NCI-H2029 treated with DMSO at 0.1 percent for 48 hours (cell line): ENCODE measurements around the gene TNNI3.
"Not testable (repeated sequence)": the region's sequence is repeated elsewhere in the genome, so short reads cannot be mapped to it uniquely, and the experiment has no call there.

Experiments used
- DNase-seq: peaks from one replicate; lab custom pipeline; 2025; lab: John Stamatoyannopoulos, UW

Gene TNNI3

DNA sequence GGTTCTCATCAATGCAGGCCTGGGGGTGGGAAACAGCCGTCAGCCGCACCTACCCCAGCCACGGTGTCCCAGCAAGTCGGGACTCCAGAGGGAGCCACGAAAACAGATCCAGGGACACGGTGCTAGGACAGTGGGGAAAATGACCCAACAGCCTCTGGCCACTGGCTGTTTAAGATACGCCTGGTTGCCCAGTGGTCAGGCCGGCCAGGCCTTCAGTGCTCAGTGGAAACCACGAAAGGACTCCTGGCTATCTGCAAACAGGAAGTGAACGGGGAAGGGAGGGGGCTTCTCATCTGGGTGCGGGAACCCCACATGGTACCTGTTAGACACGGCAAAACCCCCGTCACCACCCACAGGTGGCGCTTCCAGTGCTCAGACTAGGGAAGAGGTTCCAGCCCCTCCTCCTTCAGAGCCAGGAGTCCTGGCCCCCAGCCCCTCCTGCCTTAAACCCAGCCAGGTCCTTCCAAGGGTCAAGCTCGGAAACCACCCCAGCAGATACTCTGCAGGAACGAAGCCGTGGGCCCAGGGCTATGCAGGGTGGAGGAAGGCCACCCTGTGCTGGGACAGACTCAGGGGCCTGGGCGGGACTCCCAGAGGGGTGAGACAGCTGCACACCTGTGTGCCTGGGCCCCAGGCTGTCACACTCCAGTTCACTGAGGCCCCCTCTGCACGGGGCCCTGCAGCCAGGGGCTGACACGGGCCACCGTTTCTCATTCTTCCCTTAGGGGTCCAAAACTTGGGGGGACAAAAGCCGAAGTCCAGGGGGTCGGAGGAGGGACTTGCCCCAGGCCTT lies 44.6 kb downstream of the TNNI3 start:
- no peak for DNase-seq

- DNase-seq: no peak
Observed at GRCh38 chr19:55112246-55112776, 45.2 kb downstream of the TNNI3 start.

DNA sequence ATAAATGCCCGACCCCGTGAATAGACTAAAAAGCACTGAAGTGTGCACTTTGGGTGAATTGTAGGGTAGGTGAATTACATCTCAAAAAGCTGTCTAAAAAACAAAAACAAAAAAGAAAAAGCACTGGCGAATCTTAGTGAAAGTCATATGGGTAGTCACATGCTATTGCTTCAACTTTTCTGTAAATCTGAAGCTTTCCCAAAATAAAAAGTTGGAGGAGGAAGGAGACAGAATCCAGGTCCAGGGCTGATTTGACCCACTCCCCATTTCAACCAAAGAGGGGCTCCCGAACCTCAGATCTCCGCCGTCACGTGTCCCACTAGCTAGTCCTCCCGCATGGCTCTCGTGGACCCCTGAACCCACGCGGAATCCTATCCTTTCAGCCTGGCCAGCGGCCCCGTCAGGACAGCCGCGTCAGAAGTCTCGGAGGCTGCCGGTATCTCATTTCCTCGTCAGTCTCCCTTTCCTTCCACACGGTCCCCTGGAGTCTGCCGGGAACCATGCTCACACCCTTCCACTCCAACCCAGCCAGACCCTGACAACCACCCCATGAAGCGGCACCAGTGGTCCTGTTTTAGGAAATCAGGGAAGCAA lies 46.2 kb downstream of the TNNI3 start:
- no peak for DNase-seq

DNA sequence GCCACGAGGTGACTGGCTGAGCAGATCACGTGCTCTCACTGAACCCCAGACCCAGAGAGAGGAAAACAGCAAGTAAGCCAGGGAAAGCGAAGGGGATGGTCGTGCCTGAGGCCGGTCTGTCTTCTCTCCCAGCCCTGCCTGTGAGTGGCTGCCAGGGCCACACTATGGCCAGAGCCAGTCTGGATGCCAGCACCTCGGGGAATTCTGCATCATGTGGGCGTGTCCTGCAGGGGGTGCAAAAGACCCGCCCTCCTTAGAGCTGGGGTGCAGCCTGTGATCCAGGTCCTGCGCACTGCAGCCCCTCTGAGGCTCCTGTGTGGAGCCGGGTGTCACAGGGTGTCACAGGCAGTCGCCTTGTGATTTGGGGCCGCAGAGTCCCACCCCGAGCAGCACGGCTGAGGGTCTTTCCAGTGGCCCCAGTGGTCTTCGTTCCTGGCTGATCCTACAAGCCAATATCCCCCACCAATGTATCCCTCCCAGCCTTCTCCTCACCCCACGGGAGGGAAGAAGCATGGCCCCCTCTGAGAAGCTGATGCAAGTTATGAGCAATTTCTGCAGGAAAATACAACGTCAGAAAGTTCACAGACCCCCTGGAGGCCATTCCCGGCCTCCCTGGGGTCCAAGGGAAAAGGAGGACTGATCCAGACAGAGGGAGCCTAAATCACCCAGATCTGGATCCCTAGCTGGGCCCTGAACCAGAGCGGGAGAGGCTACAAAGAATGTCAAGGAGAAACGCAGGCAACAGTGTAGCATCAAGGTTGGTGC lies 47.8 kb downstream of the TNNI3 start:
- DNase-seq: no peak

DNA sequence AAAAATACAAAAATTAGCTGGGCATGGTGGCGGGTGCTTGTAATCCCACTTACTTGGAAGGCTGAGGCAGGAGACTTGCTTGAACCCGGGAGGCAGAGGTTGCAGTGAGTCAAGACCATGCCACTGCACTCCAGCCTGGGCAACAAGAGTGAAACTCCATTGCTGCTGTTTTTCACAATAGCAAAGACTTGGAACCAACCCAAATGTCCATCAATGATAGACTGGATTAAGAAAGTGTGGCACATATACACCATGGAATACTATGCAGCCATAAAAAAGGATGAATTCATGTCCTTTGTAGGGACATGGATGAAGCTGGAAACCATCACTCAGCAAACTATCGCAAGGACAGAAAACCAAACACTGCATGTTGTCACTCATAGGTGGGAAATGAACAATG lies 50.3 kb downstream of the TNNI3 start:
- not testable (repeated sequence) for DNase-seq

DNA sequence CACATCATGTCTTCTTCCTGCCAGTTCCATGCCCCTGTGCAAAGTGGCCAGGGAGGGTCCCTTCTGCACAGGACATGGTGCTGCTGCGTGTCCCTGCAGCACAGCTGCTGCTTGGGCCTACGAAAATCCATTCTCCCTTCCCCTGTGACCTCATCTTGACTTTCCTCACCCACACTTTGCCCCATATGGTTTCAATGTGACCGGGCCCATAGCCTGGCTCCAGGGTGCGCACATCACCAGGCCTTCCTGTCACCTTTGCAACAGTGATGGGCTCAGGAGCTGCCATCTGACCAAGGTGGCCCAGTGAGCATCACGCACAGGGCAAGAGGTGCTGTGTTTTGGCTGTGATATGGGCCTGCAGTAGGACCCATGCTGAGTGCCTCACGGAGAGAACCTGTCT lies 50.9 kb downstream of the TNNI3 start:
- DNase-seq: no peak

DNA sequence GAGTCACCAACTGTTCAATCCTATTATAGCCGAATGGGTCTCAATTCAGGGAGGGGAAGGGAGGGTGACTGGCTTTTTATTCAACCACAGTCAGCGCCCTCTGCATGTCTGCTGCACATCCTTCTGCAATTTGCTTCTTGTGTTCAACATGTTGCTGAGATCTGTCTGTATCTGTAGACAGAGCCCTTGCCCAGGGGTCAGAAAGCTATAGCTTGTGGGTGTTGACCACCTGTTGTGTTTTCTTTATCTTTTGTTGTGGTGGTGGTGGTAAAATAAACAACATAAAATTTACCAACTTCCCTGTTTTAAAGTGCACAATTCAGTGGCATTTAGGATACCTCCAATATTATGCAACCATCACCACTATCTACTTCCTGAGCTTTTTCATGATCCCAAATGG lies 52.3 kb downstream of the TNNI3 start:
- DNase-seq: no peak

DNA sequence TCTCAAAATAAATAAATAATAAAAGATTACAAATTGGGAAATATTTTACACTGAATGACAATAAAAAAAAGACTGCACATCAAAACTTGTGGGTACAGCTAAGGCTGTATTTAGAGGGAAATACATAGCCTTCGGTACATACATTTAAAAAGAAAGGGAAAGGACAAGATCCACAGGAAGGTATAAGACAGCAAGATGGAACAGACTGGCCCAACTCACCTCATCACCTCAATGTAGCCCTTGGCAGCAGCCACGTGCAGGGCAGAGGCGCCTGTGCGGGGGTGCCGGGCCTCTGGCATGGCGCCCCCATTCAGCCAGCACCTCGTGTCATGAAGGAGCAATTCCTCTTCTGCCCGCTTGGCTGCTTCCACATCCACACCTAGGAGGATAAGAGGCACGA lies 54.3 kb downstream of the TNNI3 start:
- DNase-seq: no peak
